Activated CD4-positive, alpha-beta T cell treated with anti-CD3 and anti-CD28 coated beads, Interleukin-2, amount 50 U/mL, for 4 hours (primary cell): Measurements from ENCODE around the gene MRPL1.
"Not testable (repeated sequence)": the region's sequence is repeated elsewhere in the genome, so short reads cannot be mapped to it uniquely, and the experiment has no call there.

Experiments
- DNase-seq, 2 experiments: peaks; one replicate each; pipeline ENCODE4 v3.0.0-alpha.2; 2020

Gene MRPL1

DNA sequence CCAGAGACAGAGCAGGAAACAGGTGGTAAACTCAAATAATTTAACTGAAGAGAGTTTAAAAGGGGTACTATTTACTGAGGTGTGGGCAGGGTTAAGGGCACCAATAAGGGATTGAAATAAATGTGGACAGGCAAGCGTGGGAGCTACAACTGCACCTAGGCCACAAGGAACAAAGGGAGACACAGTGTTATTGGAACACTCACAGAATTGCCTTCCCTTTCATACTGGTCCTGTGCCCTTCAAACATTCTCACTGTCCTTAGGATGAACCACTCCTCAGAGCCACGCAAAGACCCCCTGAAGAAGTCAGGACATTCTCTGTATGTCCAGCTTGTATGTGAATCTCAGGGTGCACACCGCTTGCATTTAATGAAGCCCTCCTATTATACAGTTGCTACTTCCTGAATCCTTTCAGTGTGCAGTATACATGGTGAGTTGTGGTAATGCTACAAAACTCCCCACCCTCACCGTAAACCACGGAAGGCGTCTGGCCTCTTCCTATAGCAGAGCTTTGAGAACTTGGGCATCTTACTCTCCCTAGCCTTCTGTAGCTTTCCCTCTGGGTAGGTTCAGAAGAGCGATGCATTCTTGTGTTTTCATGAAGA, 9.6 kb upstream of the MRPL1 start:
- peak; percentile 40 to 45 for DNase-seq

DNA sequence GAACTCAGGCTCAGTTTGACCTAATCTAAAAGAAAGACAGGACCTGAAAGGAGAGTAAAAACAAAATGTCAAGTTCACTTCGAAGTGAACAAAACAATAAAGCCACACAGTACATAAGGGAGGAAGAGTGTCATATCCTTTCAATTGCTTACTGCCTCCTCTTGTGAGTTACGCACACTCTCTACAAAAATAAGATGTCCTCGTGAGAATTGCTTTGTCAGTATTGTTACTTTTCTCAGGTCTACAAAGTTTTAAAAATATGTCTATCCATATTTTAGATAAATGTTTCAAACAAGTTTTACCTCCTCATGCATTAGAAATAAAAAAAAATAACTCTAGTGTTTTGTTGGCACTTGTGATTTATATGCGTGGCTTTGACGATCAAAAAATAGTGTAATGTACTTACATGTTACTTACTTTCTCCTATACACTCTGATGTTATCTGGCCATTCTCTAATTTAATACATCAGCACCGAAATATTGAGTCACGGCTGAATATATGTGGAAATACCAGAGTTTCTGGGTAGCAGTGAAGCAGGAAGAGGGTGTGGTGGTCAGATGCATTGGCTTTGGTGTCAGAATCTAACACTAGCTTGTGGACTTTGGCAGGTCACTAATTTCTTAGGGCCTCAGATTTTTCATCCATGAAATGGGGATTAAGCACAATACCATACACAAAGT, 8.1 kb upstream of the MRPL1 start:
- no peak for DNase-seq

DNA sequence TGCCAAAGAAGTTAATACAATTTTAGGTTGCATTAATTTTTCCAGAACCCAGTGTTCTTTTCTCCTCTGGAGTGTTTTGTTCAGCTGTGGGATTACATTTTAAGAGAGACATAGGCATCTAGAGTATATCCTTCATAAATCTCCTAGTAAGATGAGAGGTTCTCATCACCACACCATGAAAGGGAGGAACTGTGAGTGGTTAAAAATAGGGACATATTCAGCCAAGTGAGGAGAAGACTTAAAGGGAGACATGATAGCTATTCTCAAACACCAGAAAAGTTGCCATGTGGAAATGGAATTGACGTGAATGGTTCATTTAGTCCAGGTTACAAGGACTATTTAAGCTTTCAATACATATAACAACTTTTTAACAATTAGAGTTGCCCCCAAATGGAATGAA, 6.5 kb upstream of the MRPL1 start:
- no peak for DNase-seq

DNA sequence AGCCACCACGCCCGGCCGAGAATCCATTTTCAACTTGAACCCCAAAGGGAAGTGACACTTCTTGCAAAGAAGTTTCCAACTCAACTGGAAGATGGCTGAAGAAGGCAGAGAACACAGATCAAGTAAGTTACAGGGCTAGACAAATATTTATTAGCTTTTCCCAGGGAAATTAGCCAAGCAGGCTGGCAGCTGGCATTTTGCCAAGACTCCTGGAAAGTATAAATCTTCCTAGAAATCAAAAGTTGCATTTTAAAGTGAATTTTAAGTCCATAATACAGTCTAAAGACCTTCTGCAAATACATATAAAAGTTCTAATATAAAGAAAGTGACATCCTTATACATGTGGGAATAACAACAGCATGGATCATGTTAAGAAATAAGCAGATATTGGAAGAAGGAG, 3.4 kb upstream of the MRPL1 start:
- no peak for DNase-seq

DNA sequence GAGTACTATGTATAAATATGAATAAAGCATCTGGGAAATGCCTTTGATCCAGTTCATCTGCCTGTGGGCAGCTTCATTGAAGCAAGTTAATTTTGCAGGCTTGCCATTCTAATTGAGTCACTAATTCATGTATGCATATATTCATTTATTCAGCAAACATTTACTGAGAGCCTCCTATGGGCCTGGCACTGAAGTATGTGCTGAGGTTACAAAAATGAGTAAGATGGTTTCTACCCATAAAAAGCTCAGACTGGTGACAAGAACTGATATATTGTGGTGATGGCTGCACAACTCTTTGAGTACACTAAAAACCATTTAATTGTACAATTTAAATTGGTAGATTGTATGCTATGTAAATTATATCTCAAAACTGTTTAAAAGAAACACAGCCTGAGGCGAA, 1.1 kb upstream of the MRPL1 start:
- no peak for DNase-seq

DNA sequence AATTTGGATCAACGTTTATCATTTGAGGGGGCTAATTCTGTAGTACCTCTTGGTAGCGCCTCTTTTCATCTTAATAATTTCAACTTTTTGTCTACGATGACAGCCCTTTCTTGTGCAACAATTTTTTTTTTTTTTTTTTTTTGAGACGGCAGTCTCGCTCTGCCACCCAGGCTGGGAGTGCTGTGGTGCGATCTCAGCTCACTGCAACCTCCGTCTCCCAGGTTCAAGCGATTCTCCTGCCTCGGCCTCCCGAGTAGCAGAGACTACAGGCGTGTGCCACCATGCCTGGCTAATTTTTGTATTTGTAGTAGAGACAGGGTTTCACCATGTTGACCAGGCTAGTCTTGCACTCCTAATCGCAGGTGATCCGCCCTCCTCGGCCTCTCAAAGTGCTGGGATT, 711 bp downstream of the MRPL1 start:
- DNase-seq, result not testable (repeated sequence)

DNA sequence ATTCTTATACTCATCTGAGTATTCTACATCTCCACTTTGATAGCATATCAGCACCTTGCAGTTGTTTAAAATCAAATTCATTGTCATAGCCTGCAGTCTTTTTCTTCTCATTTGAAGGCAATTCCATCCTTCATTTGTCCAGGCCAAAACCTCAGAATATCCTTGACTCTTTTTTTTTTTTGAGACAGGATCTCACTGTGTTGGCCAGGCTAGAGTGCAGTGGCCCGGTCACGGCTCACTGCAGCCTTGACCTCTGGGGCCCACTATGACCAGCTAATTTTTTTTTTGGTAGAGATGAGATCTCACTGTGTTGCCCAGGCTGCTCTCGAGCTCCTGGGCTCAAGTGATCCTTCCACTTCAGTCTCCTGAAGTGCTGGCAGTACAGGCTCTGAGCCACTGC, 2.6 kb downstream of the MRPL1 start:
- DNase-seq, result no peak

DNA sequence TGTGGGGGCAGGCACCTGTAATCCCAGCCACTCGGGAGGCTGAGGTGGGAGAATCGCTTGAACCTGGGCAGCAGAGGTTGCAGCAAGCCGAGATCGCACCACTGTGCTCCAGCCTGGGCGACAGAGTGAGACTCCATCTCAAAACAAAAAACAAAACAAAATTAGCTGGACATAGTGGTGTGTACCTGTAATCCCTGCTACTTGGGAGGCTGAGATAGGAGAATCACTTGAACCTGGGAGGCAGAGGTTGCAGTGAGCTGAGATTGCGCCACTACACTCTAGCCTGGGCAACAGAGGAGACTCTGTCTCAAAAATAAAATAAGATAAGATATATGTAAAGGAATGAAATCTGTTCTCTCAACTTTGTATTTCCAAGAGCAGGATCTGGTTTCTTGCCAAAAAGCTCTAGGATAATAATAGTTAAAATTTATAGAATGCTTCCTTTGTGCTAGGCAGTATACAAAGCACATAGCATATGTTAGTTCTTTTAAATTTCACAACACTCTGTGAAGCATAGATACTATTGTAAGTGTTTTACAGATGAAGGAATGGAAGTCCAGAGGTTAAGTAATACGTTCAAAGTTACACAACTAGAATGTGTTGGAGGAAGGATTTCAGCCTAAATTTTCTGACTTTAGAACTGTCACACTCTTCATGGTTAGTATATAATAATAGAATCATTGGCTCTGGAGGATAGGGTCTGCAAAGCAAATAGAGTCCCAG, 10.3 kb downstream of the MRPL1 start:
- DNase-seq, result no peak

DNA sequence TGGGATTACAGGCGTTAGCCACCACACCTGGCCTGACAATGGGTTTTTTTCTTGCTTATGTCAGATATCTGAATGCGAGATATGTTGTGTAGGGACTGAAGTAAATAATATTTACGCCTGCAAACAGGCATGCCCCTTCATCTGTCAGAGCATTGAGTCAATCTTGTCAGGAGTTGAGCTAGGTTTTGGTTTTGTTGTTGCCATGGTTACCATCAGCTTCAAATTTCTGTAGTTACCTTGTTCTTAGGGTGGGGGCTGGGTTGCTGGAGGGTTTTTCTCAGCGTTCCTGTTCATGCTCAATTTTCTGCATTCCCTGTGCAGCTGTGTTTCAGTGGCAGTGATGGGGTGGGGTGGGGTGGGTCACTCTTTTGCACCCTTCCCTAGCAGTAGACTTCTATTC, 14.5 kb downstream of the MRPL1 start:
- DNase-seq, result no peak

DNA sequence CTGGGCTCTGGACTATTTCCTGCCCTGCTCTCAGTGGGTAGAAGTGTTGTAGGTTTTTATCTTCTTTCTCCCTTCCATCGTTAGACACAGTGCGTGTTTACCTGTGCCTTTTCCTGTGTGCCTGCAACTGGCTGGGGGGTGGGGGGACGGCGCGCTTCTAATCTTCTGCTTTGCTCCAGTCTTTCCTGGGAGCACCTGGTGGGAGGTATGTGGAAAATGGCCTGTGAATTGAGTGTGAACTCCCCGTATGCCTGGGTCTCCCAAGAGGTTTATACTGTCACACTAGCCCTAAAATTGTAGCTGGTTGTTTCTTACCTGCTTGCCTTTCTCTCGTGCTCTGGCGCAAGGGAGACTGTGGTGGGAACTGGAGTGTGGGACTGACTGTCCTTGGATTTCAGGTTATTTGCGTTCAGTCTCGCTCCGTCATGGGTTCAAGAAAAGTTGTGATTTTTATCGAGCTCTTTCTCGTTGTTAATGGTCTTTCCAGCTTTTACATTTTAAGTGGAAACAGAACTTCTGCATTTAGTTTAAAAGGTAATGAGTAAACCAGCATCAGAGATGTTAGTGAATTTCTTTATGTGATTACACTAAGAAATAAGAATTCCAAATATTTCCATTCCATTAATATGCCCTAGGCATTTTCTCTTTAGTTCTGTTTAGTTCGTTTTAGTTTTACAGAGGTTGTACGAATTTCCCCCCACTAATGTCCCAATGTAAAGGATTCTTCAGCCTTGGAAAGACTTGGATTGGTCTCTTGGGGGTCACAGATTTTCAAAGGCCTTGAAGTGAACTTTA, 15.3 kb downstream of the MRPL1 start:
- DNase-seq, result no peak

DNA sequence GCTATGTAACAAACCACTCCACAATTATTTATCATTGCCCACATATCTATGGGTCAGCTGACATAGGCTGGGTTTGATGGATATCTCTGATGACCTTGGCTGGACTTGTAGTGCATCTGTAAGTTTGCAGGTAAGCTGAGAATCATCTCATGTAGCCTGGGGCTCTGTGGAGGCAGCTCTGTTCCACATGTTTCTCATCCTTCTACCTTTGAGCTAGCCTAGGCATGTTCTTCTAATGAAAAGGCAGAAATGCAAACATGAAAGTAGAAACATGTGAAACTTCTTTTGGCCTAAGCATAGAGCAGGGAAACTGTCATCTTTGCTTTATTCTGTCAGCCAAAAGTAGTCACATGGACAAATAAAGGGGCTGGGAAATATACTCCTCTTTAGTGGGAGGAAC, 18.2 kb downstream of the MRPL1 start:
- DNase-seq, result no peak

DNA sequence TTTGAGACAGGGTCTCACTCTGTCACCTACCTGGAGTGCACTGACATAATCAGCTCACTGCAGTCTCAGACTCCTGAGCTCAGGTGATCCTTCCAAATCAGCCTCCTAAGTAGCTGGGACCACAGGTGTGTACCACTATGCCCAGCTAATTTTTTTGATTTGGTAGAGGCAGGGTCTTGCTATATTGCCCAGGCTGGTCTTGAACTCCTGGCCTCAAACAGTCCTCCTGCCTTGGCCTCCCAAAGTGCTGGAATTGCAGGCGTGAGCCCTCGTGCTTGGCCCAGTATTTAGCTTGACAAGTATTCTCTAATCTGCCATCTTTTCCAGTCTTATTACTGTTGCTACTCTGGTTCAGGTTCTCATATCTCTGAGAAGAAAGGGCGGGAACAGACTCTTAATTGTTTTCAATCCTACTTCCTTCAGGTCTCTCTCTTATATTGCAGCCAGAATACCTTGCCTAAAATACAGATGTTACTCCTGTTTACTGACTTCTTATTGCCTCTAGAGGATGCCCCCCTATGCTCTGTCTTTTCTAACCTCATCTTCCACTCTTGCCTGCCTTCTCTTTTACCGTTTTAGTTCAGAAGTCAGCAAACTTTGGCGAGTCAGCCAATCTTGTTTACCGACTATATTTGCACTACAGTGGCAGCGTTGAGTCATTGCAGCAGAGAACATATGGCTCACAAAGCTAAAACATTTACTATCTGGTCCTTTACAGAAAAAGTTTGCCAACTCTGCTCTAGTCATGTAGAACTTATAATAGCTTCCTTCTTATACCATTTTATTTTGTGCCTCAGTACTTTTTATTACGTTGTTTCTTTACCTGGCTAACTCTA, 19.0 kb downstream of the MRPL1 start:
- no peak for DNase-seq

DNA sequence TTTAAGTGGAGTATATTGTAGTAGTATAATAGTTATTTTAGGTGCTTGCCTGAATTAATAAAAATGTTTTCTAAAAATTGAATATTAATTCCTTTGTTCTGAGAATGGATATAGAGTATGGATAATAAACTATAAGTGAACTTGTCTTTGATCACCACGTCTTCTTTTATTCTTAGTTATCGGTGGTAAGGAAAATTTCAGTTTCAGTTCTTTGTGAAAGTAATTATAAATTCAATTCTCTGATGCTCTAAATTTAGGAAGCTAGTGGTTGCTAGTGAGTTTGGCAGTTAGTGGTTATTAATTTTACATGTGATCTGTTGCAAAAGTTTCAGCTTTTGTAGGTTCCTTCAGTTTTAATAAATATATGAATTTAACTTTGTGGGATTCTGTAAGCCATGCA, 30.8 kb downstream of the MRPL1 start:
- no peak for DNase-seq

DNA sequence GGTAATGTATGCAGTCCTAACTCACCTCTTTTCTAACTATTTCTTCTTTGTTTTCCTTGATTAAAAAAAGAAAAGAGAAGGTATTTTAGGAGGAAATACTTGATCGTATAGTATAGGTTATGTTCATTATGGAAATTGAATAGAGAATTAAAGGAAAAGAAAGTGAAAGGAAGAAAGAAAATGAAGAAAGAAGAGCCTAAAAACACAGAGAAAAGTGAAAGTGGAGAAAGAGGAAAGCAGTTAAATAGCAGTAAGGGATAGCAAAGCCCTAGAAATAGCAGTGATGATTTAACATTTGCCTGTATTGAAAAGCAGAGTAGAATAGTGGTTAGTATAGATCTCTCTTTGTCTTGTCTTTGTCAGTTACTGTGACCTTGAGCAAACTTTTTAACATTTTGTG, 37.0 kb downstream of the MRPL1 start:
- no peak for DNase-seq

DNA sequence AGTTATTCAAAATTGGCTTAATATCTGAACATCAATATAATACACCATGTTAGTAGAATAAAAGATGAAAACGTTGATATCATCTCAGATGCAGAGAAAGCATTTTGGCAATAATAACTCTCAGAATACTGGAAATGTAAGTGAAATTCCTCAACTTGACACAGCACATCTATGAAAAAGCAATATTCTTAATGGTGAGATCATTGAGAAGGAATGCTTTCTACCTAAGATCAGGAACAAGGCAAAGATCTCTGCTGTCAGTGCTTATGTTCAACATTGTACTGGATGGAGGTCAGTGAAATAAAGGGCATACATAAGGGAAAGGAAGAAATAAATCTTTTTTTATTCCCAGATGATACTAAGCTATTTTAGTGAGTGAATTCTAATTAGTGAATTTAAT, 40.6 kb downstream of the MRPL1 start:
- no peak for DNase-seq

DNA sequence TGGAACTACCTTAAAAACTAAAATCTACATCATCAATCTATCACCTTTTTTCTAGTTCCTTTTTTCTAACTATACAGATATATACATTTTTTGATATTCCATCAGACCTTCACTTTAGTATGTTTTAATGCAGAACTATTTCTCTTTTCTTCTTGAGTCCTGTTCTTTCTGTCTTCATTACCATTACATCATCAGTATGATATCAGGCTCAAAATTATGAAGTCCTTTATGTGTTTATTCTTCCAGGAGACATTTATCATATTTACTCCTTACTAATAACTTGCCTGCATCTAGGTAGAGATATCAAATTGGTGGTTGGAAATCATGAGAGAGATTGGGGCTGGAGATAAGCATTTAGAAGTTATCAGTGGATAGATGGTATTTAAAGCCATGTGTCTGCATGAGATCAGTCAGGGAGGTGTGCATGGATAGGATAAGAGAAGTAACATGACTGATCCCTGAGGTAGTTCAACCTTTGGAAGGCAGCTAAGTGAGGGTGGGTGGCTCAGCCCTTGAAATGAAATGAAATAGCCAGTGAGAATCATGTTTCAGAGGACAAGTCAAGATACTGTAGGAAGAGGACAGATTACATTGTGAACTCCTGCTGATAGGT, 43.1 kb downstream of the MRPL1 start:
- DNase-seq, result no peak

DNA sequence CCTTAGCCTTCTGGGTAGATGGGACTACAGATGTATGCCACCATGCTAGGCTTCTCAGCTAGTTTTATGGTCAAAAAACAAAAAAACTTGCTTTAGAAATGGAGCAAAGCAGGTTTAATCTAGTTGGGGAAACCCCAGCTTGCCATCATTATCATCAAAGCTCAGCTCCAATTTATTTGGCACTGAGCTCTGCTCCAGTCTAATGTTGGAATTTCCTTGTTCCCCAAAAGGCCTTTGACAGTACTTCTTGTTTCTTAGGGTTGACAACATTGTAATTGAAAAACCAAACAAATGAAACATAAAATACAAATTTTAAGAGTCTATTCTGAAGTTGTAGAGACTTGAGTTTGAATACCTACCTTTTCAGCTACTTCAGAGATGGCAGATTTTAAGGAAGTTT, 48.0 kb downstream of the MRPL1 start:
- no peak for DNase-seq

DNA sequence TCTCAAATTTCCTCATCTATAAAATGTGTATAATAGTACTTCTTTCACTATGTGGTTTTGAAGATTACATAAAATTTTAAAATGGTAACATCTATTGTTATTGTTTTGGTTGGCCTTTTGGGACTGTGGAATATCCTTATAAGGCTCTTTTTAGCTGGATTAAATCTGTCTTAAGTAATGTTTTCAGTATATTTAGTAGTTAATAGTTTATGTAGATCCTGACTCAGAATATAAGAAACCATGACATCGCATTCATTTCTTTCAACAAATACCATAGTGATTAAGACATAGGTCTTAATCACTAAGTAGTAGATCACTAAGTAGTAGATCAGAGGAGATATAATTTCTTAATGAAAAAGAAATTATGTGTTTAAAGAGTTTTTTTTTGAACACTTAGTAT, 48.5 kb downstream of the MRPL1 start:
- no peak for DNase-seq

DNA sequence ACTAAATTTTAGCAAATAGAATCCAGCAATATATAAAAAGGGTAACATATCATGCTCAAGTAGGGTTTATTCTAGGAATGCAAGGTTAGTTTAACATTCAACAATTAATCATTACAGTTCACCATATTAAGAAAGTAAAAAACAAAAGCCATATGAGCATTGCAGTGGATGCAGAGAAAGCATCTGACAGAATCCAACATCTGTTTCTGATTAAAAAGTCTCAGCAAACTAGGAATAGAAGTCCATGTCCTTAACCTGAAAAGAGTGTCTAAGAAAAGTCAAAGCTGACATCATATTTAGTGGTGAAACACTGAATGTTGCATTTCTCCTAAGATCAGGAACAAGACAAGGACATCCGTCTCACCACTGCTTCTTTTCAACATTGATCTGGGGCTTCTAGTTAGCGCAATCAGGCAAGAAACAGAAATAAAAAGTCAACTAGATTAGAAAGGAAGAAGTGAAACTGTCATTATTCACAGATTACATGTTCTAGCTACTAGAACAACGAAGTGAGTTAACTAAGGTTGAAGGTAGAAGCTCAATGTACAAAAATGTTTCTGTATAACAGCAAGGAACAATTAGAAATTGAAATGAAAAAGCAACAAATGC, 49.3 kb downstream of the MRPL1 start:
- DNase-seq, result no peak

DNA sequence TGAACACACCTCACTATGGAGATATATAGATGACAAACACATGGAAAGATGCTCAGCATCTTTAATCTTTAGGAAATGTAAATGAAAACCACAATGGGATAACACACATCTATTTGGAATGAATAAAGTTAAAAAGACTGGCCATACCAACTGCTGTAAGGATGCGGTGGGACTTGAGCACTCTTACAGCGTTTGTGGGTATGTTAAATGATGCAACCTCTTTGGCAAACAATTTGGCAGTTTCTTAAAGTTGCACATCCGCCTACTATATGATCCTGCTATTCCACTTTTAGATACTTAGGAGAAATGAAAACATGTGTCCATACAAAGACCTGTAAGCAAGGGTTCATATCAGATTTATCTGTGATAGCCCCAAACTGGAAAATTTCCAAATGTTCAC, 50.7 kb downstream of the MRPL1 start:
- DNase-seq, result no peak

DNA sequence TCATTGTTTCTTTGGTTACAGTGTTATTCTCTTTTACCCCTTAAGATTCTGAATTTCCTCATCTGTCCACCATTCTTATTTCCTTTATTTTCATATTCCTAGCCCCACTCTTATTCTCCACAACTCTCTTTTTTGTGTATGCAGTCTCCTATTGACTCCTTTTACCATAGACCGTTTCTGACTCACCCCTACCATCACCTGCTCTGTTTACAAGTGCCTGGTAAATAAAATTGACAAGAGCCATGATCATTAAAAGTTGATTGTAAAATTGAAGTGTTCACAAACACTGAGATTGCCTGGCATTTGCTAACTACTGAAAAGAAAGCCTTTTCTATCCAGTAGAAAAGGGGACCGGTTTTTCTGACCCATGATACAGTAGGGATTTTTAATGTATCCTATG, 54.4 kb downstream of the MRPL1 start:
- no peak for DNase-seq

DNA sequence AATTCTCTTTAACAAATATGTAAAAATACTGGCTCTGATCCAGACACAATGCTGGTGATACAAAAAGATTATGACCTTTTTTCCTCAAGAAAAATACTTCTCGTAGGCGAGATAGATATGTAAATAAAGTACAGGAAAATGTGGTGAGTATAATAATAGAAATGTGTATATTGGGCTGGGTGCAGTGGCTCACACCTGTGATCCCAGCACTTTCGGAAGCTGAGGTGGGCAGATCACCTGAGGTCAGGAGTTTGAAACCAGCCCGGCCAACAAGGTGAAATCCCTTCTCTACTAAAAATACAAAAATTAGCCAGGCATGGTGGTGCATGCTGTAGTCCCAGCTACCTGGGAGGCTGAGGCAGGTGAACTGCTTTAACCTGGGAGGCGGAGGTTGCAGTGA, 55.0 kb downstream of the MRPL1 start:
- DNase-seq, result no peak
